Kidney (tissue), 14 donors: ENCODE data around the gene TNFAIP2. TPM values are rescaled to one million over a fixed set of nuclear protein-coding genes. Genes with fewer than 3 reads are reported as not detected.
A peak's percentile ranks its signal among the peaks of the same experiment; 100 is the strongest.

Source experiments
- DNase-seq, 5 donors: peaks; one replicate each; pipeline ENCODE4 v3.0.0-alpha.2; 2013 to 2020
- FAIRE-seq: peaks from 2 replicates; lab custom pipeline; 2012; peaks lifted over from hg19 to GRCh38; lab: Jason Lieb, UNC
- H3K27ac ChIP-seq, 2 donors: one replicate each; pipeline ENCODE4 v1.7.0; 2013; ENCODE audit warnings: low read depth in 2 of 2, low read length in 2 of 2, inconsistent platforms in 1 of 2
- H3K27me3 ChIP-seq: one replicate; pipeline ENCODE4 v1.7.1; 2013; ENCODE audit warnings: low read length, inconsistent platforms; ENCODE audit not compliant: control insufficient read depth, insufficient read depth
- H3K36me3 ChIP-seq, 3 donors: one replicate each; pipeline versions ENCODE4 v1.7.0 to v1.7.1; 2013; ENCODE audit warnings: low read length in 3 of 3, control low read depth in 1 of 3, inconsistent platforms in 1 of 3; ENCODE audit not compliant: insufficient read depth in 3 of 3, control insufficient read depth in 2 of 3
- H3K4me1 ChIP-seq, 3 donors: one replicate each; pipeline versions ENCODE4 v1.7.0 to v1.7.1; 2013; ENCODE audit warnings: low read length in 3 of 3, inconsistent platforms in 1 of 3, low read depth in 1 of 3; ENCODE audit not compliant: control insufficient read depth in 2 of 3, insufficient read depth in 2 of 3
- H3K4me3 ChIP-seq, 3 donors: one replicate each; pipeline versions ENCODE4 v1.7.0 to v1.8.1; 2013; ENCODE audit warnings: low read length in 3 of 3, control low read depth in 1 of 3, inconsistent platforms in 1 of 3
- H3K9ac ChIP-seq, 3 donors: one replicate each; pipeline versions ENCODE4 v1.7.0 to v1.7.1; 2013; ENCODE audit warnings: low read length in 3 of 3, control low read depth in 1 of 3, inconsistent platforms in 1 of 3
- H3K9me3 ChIP-seq, 3 donors: one replicate each; pipeline versions ENCODE4 v1.7.0 to v1.7.1; 2013; ENCODE audit warnings: low read length in 3 of 3, control low read depth in 1 of 3, inconsistent platforms in 1 of 3; ENCODE audit not compliant: control insufficient read depth in 2 of 3, insufficient read depth in 1 of 3
- CTCF ChIP-seq: IDR thresholded peaks from 3 replicates; pipeline ENCODE4 v1.5.1; 2012; ENCODE audit warnings: mild to moderate bottlenecking, moderate library complexity, borderline replicate concordance; ENCODE audit not compliant: insufficient read depth; ENCODE audit errors: extremely low read depth
- intact Hi-C: fragments of 100-400 bp; cut with DNase I; formaldehyde crosslinking; loops from one replicate; pipeline ENCODE4 v1.11.1; 2022
- polyA plus RNA-seq: library from polyadenylated mRNA; stranded (reverse); fragments of 350-450 nt; fragmentation: Illumina TruSeq; extraction: RNeasy Lipid Tissue Mini Kit (QIAGEN cat#74804); gene quantifications from one replicate; pipeline ENCODE4 v1.2.3, GENCODE V29; 2014; ENCODE audit warnings: low read depth, low replicate concordance; ENCODE audit not compliant: insufficient read depth
- total RNA-seq: library from RNA; stranded (reverse); fragmentation: NEBNext Ultra II Directional; extraction: Animal tissue kit (Norgen Biotek cat#: 25700); gene quantifications from one replicate; pipeline ENCODE4 v1.2.1, GENCODE V29; 2021
- donor health status: control.
- donor health status: control.
- donor health status: control.
- donor health status: control.
- donor health status: control.
- donor health status: DM: yes; HTN: yes; CAD: no.
- donor health status: Normal renal cell carcinoma (clear cell type).

Gene TNFAIP2
- total and polyA plus RNA-seq, 2 donors from 2014 or later = 42.9 to 301 TPM

- Histone ChIP-seq H3K4me3 (no peak overlapping the region), H3K27ac (no peak overlapping the region), H3K27me3 (no peaks in the 10 kb centered on the region), H3K4me1 (peaks cover 0 to 9% (median 3%) of the 10 kb centered on the region in 3 donors), H3K9me3 (no peaks in the 10 kb centered on the region), H3K36me3 (no peaks in the 10 kb centered on the region), H3K9ac (no peak overlapping the region)
- DNase-seq = peak in 1 of 5 donors; percentile 53
- no peak for TF ChIP-seq CTCF
- intact Hi-C loops = no loop called here
- no peak for FAIRE-seq
Measured at GRCh38 chr14:103090481-103091020, 32.7 kb upstream of the TNFAIP2 start.

- Histone ChIP-seq H3K27me3 (no peaks in the 10 kb centered on the region), H3K9ac (no peak overlapping the region), H3K4me3 (peak overlapping the region in 1 of 3 donors; percentile 37), H3K36me3 (no peaks in the 10 kb centered on the region), H3K4me1 (peaks cover 0 to 9% (median 3%) of the 10 kb centered on the region in 3 donors), H3K27ac (peak overlapping the region in 1 of 2 donors; percentile 17), H3K9me3 (no peaks in the 10 kb centered on the region)
- DNase-seq = peak in 3 of 5 donors; percentile 55 to 89 (median 71)
- peak; percentile 37 for TF ChIP-seq CTCF
- intact Hi-C loops = no loop called here
- no peak for FAIRE-seq
Measured at GRCh38 chr14:103091041-103091882, 32.0 kb upstream of the TNFAIP2 start.

DNA sequence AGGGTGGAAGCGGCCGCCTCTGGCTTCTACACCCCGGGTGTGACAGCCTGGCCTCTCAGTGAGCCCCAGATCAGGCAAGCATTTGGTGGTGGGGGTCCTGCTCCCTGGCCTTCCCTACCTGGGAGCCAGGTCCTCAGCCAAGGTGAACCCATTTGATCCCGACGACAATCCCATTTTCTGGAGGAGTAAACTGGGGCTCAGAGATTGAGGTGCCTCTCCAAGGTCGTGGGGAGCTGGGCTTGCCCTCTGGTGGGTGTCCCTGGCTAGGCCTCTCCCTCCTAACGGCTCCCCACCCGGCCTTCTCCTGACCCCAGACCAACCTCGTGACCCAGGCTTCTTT lies 31.4 kb upstream of the TNFAIP2 start:
- TF ChIP-seq CTCF = no peak
- Histone ChIP-seq H3K4me3 (peak overlapping the region in 1 of 3 donors; percentile 37), H3K9ac (no peak overlapping the region), H3K27ac (peak overlapping the region in 1 of 2 donors; percentile 17), H3K9me3 (no peaks in the 10 kb centered on the region), H3K4me1 (peaks cover 0 to 9% (median 3%) of the 10 kb centered on the region in 3 donors), H3K36me3 (no peaks in the 10 kb centered on the region), H3K27me3 (no peaks in the 10 kb centered on the region)
- DNase-seq (no peak), FAIRE-seq (no peak)
- intact Hi-C loops = no loop called here
